LHCN-M2 (cell line): ENCODE results near the gene GRK2. TPM values are rescaled to one million over a fixed set of nuclear protein-coding genes. Genes with fewer than 3 reads are reported as not detected.
A peak's percentile ranks its signal among the peaks of the same experiment; 100 is the strongest.

Source experiments
- DNase-seq: peaks from one replicate; pipeline ENCODE4 v3.0.0-alpha.2; 2012; ENCODE audit warnings: low read depth
- total RNA-seq: library from RNA; depleted of rRNA; stranded (reverse); fragments of >200 nt; gene quantifications from 2 replicates; pipeline ENCODE4 v1.2.3, GENCODE V29; 2014

The GRK2 gene
- total RNA-seq, 1 experiment from 2014 or later = 62.6 TPM

DNA sequence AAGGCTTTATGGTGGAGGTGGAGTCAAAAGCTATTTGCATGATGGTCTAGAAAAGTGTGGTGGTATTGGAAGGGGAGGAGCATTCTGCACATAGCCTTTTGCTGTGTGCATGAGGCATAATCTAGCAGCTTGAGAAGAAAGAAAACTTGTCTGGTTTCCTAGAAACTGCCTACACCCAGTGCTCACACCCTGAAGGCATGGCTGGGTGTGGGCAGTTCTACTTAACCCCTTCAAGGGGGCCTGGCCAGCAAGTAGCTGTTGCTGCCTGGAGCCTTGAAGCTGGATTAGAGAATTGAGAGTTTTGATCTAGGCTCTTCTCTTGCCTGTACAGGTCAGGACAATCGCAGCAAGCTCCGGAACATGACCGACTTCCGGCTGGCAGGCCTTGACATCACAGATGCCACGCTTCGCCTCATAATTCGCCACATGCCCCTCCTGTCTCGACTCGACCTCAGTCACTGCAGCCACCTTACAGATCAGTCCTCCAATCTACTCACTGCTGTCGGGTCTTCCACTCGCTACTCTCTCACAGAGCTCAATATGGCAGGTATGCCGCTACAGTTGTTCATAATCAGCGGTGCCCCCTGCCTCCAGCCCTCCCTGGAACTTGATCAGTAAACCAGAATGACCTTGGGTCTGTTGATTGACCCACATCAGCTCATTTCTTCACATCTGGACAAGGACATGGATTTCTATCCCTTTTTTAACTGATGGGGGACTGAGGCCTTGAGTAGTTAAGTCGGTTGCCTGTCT lies 12.2 kb upstream of the GRK2 start:
- DNase-seq = no peak

- DNase-seq = no peak
Measured at GRCh38 chr11:67254798-67255197, 11.5 kb upstream of the GRK2 start.

DNA sequence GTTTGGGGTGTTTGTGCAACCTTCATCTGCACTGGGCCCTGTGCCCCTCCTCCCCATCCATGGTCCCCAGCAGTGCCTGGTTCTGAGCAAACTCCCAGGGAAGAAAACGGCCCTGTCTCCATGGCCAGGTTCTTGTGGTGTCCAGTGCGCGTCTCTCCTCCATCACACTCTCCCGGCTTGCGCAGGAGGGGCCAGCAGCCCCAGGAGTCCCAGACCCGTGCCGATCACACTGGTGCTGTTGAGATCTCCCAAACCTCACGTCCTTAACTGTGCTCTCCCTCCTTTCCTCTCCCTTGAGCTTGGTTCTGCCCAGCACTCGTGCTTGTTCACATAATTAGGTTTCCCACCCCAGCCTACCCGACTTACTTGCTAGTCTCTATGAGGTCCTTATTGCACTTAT lies 10.9 kb upstream of the GRK2 start:
- no peak for DNase-seq

DNA sequence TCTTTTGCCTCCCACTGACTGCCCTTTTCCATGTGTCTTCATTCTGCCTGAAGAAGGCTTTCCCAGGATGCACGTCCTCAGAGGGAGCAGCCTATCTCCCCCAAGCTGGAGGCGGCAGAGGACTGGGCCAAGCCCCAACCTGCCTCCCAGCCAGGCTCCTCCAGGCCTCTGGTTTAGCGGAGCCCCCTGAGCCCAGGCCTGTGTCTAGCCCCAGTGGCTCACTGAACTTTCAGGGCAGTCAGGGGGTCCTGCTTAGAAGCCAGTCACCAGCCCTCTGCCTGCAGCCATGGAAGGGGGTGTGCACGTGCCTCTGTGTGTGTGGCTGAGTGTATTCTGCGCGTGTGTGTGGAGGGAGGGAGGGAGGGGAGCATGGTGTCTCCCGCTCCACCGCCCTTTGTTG lies 10.4 kb upstream of the GRK2 start:
- DNase-seq = no peak

GRCh38 chr11:67256477-67257135 lies 9.7 kb upstream of the GRK2 start:
- no peak for DNase-seq

GRCh38 chr11:67260406-67260805 lies 5.9 kb upstream of the GRK2 start:
- DNase-seq = no peak

DNA sequence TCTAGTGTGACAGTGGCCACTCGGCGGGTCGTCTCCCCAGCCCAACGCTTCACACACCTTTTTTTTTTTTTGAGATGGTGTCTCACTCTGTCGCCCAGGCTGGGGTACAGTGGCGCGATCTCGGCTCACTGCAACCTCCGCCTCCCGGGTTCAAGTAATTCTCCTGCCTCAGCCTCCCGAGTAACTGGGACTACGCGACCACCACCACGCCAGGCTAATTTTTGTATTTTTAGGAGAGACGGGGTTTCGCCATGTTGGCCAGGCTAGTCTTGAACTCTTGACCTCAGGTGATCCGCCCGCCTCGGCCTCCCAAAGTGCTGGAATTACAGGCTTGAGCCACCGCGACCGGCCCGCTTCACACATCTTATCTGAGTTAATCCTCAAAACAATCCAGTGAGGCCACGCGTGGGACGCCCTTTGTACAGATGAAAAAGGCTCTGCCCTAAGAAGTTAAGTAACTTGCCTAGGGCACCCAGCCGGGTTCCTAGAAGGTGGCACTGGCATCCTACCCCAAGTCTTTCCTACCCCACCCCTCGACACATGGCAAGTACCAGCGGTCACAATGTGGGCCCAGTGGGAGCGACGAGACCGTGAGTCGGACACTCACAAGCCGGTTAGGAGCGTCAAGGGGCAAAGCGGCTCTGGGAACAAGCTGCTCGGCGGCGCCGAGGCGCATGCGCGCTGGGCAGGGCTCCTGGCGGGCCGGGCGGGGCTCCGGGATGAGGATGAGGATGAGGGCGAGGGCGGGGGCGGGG lies 5.2 kb upstream of the GRK2 start:
- peak; percentile 31 for DNase-seq

DNA sequence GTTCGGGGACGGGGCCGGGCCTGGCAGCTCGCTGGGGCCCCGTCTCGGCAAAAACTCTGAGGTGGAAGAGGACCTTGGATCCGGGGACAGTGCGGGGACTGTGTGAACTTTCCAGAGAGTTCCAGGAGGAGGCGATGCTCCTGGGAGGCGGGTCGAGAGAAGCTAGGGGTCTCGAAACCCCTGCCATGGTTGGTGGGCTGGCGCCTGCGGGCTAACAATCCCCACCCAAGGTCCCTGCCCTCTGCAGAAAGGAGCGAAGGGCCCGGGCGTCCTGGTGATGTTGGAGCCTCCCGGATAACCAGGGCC lies 4.7 kb upstream of the GRK2 start:
- DNase-seq = no peak

GRCh38 chr11:67261946-67262681 lies 4.2 kb upstream of the GRK2 start:
- no peak for DNase-seq

GRCh38 chr11:67262731-67263675 lies 3.3 kb upstream of the GRK2 start:
- peak; percentile 82 for DNase-seq

DNA sequence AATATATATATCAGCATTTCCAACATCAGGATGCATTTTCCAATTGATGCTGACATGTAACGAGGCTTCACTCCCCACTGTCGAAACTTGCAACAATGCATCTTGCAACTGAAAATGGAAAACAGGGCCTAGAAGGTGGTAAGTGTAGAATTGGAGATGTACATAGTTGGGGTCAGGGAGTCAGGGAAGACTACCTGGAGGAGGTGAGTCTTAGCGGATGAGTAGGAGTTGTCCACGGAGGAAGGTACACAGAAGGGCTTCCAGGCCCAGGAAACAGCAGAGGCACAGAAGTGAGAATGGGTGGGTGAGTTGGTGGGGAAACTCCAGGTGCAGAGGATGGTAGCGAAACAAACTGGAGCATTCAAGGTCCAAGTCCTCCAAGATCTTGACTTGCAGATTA lies 2.0 kb upstream of the GRK2 start:
- DNase-seq = no peak

GRCh38 chr11:67264877-67265632 lies 1.2 kb upstream of the GRK2 start:
- no peak for DNase-seq

GRCh38 chr11:67265633-67266448 lies 432 bp upstream of the GRK2 start:
- DNase-seq = peak; percentile 43

DNA sequence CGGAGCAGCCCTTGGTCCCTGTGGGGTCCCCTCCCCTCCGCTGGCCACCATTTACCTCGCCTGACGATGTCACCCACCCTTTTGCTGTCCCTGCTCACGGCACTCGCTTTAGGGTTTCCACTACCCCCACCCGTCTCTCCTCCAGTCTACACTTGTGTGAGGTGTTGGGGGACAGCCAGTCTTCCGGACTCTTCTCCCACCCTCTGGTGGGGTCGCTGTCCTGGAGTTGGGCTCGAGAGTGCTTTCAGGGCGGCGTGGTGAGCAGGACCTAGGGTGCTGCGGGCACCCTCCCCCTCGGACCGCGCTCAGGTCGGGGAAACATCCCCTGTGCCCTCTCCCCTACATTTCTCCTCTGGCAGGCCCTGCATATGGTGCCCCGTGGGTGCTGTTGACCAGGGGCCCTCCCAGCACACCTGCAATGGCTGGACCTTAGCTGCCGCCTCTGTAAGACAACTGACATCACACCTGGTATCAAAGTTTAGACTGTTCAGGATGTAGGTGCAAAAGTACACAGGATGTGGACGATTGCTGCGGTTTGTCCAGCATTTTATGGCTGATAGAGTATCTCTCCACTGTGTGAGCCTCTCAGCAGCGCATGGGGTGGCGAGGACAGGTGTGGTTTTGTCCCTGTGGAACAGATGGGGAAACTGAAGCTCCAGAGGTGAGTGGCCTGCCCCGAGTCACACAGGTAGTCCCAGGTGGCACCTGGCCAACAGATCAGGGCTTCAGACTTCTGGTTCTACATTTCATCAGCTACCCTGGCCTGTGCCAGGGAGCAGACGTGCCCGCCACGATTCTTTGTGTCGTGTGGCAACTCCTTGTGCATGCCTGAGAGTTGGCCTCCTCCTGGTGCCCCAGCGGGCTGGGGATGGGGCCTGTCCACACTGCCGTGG lies 1.2 kb downstream of the GRK2 start:
- no peak for DNase-seq

DNA sequence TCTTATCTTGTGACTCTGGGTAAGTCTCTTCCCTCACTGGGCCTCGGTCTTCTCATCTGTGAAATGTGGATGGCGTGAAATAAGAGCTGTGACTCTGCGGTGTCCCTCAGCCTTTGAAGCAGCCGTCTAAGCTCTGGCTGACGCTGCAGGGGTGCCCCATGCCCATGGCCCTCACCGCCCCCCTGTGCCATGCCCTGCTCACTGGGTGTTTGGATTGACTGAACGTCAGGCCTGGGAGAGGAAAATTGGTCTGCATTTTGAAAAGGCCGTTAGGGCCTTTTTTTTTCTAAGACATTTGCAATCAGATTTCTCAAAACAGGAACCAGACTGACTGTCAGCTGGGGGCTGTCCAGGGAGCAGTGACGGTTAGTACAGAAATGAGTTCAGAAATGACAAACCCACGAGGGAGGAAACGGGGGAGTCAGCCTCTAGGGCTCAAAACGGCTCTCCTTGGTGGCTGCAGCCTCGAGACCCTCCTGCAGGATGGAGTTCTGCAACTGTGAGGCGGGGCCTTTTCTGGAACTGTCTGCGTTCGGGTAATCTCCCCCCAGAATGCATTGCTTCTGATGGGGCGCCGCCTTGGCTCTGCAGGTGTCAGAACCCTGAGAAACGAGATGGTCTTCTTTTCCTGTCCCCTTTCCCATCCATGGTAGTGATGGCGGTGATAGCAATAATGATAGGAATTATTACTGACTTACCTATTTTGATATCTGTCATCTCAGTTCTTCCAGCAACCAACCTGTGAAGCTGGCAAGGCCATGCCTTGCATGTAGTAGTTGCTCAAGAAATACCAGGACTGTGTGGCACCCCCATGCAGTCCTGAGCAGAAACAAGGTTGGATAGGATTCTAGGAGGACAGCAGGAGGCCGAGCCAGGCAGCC lies 2.0 kb downstream of the GRK2 start:
- DNase-seq = no peak

GRCh38 chr11:67268962-67269268 lies 2.6 kb downstream of the GRK2 start:
- no peak for DNase-seq
